Duodenal mucosa (tissue), 2 donors: ENCODE data around the gene DOHH.

Source experiments
- H3K27ac ChIP-seq: one replicate; pipeline ENCODE4 v1.7.0; 2013; ENCODE audit warnings: low read depth, low read length
- H3K27me3 ChIP-seq, 2 donors: one replicate each; pipeline ENCODE4 v1.7.0; 2013; ENCODE audit warnings: low read length in 2 of 2, control low read depth in 1 of 2; ENCODE audit not compliant: insufficient read depth in 2 of 2, control insufficient read depth in 1 of 2
- H3K36me3 ChIP-seq, 2 donors: one replicate each; pipeline ENCODE4 v1.7.0; 2013; ENCODE audit warnings: low read length in 2 of 2, control low read depth in 1 of 2; ENCODE audit not compliant: insufficient read depth in 2 of 2, control insufficient read depth in 1 of 2
- H3K4me1 ChIP-seq, 2 donors: one replicate each; pipeline ENCODE4 v1.7.0; 2013; ENCODE audit warnings: low read length in 2 of 2, control low read depth in 1 of 2; ENCODE audit not compliant: insufficient read depth in 2 of 2, control insufficient read depth in 1 of 2
- H3K4me3 ChIP-seq, 2 donors: one replicate each; pipeline ENCODE4 v1.7.0; 2013; ENCODE audit warnings: low read length in 2 of 2, low read depth in 1 of 2
- H3K9ac ChIP-seq, 2 donors: one replicate each; pipeline ENCODE4 v1.7.0; 2013; ENCODE audit warnings: low read length in 2 of 2, low read depth in 1 of 2
- H3K9me3 ChIP-seq, 2 donors: one replicate each; pipeline ENCODE4 v1.7.0; 2013; ENCODE audit warnings: low read length in 2 of 2, control low read depth in 1 of 2; ENCODE audit not compliant: control insufficient read depth in 1 of 2

DOHH gene

DNA sequence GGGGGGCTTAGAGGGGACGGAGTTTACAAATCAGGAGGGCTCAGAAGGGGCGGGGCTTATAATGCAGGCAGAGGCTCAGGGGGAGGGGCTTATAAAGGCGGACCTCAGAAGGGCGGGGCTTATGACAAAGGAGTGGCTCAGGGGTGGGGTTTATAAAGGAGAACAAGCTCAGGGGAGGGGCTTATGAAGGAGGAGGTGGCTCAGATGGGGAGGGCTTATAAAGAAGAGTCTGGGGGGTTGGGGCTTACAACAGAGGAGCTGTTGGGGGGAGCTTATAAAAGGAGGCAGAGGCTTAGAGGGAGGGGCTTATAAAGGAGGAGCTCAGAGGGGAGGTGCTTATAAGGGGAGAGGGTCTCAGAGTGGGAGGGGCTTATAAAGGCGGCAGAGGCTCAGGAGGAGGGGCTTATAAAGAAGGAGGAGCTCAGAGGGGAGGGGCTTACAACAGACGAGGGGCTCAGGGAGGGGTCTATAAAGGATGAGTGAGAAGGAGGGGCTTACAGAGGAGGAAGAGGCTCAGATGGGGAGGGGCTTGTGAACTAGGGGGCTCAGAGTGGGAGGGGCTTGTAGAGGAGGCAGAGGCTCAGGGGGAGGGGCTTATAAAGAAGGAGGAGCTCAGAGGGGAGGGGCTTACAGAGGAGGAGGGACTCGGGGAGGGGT is 21.2 kb downstream of the DOHH start:
- H3K36me3 ChIP-seq = peaks cover 8 to 36% of the 10 kb centered on the region in 2 donors
- peaks cover 26 to 41% of the 10 kb centered on the region in 2 donors for H3K4me1 ChIP-seq
- peak overlapping the region; percentile 37 to 40 for H3K4me3 ChIP-seq
- H3K27ac ChIP-seq = peak overlapping the region; percentile 20
- H3K27me3 ChIP-seq = no peaks in the 10 kb centered on the region
- H3K9me3 ChIP-seq = no peaks in the 10 kb centered on the region
- no peak overlapping the region for H3K9ac ChIP-seq

DNA sequence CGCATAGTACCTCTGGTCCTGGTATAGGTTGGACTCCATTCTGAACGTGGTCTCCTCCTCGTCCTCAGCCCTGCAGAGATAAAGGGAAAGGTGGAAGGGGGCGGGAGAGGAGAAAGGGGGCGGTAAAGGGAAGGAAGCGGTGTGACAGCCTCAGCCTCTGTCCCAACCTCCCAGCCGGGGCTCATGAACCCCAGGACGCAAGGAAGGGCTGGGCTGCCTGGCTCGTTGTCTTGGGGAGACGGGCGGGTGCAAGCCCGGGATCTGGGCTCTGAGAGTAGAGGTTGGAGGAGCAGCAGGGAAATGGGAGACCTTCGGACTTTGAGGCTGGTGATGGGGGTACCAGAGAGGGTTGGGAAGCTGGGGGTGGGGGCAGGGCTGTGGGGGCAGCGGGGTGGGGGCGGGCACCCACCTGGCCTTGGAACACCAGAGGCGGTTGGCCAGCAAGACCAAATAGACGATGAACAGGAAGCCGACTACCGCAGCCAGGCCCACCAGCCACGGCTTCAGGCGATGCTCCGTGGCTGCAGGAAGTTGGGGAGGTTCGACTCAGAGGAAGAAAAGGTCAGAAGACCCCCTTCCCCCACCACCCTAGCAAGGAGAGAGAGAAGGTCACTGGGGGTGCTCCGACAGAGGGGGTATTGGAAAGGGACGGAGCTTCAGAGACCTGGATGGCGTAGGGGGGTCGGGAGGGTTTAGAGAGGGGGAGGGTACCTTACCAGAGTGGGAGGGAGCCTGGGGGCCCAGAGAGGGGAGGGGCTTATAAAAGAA is 21.9 kb downstream of the DOHH start:
- no peak overlapping the region for H3K27ac ChIP-seq

DNA sequence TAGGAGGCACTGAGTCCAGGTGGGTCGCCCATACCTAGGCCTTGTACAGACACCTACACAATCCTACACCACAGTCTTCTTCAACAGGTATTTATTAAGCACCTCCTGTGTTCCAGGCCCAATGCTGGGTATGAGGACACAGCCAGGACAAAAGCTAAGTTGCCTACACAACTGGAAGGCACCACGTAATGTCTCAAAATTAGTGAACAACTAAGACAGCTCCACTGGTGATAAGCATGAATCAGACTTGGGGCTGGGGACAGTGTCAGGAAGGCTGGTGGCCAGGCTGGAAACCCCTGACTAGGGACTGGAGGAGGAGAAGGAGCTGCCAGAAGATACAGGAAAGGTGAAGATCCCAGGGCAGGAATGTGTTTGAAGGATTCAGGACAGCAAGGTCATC is 22.5 kb downstream of the DOHH start:
- no peak overlapping the region for H3K4me3 ChIP-seq
- H3K9me3 ChIP-seq = no peaks in the 10 kb centered on the region
- H3K27me3 ChIP-seq = no peaks in the 10 kb centered on the region
- H3K36me3 ChIP-seq = peaks cover 8 to 37% of the 10 kb centered on the region in 2 donors
- H3K9ac ChIP-seq = no peak overlapping the region
- no peak overlapping the region for H3K27ac ChIP-seq
- peaks cover 33 to 50% of the 10 kb centered on the region in 2 donors for H3K4me1 ChIP-seq

More for the DNA sequence above, 21.9 kb downstream of the DOHH start:
- no peaks in the 10 kb centered on the region for H3K27me3 ChIP-seq
- no peak overlapping the region for H3K9ac ChIP-seq
- peak overlapping the region; percentile 28 to 40 for H3K4me3 ChIP-seq
- H3K36me3 ChIP-seq = peaks cover 8 to 37% of the 10 kb centered on the region in 2 donors
- H3K9me3 ChIP-seq = no peaks in the 10 kb centered on the region
- H3K4me1 ChIP-seq = peaks cover 33 to 46% of the 10 kb centered on the region in 2 donors

DNA sequence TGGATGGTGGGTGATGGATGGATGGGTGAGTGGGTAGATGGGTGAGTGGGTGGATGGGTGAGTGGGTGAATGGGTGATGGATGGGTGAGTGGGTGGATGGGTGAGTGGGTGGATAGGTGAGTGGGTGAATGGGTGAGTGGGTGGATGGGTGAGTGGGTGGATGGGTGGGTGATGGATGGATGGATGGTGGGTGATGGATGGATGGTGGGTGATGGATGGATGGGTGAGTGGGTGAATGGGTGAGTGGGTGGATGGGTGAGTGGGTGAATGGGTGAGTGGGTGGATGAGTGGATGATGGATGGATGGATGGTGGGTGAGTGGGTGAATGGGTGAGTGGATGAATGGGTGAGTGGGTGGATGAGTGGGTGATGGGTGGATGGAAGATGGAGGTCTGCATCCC is 23.0 kb downstream of the DOHH start:
- peaks cover 31 to 53% of the 10 kb centered on the region in 2 donors for H3K4me1 ChIP-seq
- H3K36me3 ChIP-seq = peaks cover 8 to 37% of the 10 kb centered on the region in 2 donors
- H3K9ac ChIP-seq = no peak overlapping the region

DNA sequence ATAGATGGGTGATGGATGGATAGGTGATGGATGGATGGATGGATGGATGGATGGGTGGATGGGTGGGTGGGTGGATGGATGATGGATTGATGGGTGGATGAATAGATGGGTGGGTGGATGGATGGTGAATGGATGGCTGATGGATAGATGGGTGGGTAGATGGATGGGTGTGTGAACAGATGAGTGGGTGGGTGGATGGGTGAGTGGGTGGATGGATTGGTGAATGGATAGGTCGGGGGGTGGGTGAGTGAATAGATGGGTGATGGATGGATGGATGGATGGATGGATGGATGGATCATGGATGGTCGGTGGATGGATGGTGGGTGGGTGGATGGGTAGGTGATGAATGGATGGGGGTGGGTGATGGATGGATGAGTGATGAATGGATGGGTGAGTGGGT is 23.6 kb downstream of the DOHH start:
- Histone ChIP-seq H3K27ac (no peak overlapping the region), H3K9ac (no peak overlapping the region), H3K4me3 (no peak overlapping the region), H3K4me1 (peaks cover 24 to 53% of the 10 kb centered on the region in 2 donors), H3K9me3 (no peaks in the 10 kb centered on the region), H3K36me3 (peaks cover 8 to 37% of the 10 kb centered on the region in 2 donors), H3K27me3 (no peaks in the 10 kb centered on the region)

More for the DNA sequence above, 23.0 kb downstream of the DOHH start:
- no peaks in the 10 kb centered on the region for H3K9me3 ChIP-seq
- H3K27ac ChIP-seq = no peak overlapping the region
- H3K4me3 ChIP-seq = no peak overlapping the region
- no peaks in the 10 kb centered on the region for H3K27me3 ChIP-seq

DNA sequence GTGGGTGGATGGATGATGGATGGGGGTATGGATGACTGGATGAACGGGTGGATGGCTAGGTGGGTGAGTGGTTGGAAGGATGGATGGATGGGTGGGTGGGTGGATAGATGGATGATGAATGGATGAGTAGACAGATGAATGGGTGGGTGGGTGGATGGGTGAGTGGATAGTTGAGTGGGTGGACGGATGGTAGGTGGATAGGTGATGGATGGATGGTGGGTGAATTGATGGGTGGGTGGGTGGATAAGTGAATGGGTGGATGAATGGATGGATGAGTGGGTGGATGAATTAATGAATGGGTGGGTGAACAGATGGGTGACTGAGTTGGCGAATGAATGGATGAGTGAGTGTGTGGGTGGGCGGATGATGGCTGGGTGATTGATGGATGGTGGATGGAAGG is 25.0 kb downstream of the DOHH start:
- H3K9ac ChIP-seq = no peak overlapping the region
- H3K27me3 ChIP-seq = no peaks in the 10 kb centered on the region
- H3K4me3 ChIP-seq = no peak overlapping the region
- peaks cover 8 to 37% of the 10 kb centered on the region in 2 donors for H3K36me3 ChIP-seq
- H3K27ac ChIP-seq = no peak overlapping the region
- H3K4me1 ChIP-seq = peaks cover 17 to 45% of the 10 kb centered on the region in 2 donors
- no peaks in the 10 kb centered on the region for H3K9me3 ChIP-seq

DNA sequence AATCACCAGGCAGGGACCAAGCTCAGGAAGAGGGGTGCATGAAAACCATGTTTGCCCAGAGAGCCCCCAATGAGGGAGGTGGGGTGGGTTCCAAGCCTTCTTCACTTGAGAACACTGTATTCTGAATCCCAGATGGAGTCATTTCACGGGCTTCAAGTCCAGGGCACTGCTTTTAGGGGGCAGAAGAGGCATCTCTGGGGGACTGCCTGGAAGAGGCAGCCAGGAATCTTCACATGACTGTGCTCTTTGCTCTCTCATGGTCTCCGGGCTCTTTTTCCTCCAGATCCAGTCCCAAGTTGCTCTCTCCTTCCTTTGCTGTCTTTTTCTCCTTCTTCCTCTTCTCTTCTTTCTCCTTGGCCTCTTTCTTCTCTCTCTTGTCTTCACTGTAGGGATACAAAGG is 25.9 kb downstream of the DOHH start:
- peaks cover 17 to 45% of the 10 kb centered on the region in 2 donors for H3K4me1 ChIP-seq
- H3K9me3 ChIP-seq = no peaks in the 10 kb centered on the region
- H3K27me3 ChIP-seq = no peaks in the 10 kb centered on the region
- H3K9ac ChIP-seq = peak overlapping the region in 1 of 2 donors; percentile 51
- peaks cover 8 to 37% of the 10 kb centered on the region in 2 donors for H3K36me3 ChIP-seq
- H3K4me3 ChIP-seq = peak overlapping the region; percentile 43 to 46
- H3K27ac ChIP-seq = no peak overlapping the region

DNA sequence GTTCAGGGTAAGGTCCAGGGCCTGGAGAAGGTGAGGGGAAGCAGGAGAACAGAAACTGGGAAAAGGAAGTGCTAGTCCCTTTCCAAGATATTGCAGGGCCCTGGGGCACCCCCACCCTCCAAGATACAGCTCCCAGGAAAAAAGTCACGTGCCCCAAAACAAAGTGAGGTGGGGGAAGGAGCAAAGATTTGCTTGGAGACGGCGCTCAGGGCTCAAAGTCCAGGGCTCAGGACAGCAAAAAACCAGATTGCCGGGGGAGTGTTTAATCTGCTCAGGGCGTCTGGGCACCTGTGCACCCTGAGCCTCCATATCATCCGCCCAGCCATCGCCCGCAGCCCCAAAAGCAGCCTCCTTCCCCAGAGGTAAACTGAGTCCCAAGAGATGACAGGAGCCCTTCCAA is 26.5 kb downstream of the DOHH start:
- H3K9ac ChIP-seq = peak overlapping the region in 1 of 2 donors; percentile 51
- peak overlapping the region; percentile 43 to 46 for H3K4me3 ChIP-seq
- H3K4me1 ChIP-seq = peaks cover 17 to 40% of the 10 kb centered on the region in 2 donors
- H3K27ac ChIP-seq = no peak overlapping the region
- H3K27me3 ChIP-seq = no peaks in the 10 kb centered on the region
- no peaks in the 10 kb centered on the region for H3K9me3 ChIP-seq
- peaks cover 8 to 37% of the 10 kb centered on the region in 2 donors for H3K36me3 ChIP-seq

DNA sequence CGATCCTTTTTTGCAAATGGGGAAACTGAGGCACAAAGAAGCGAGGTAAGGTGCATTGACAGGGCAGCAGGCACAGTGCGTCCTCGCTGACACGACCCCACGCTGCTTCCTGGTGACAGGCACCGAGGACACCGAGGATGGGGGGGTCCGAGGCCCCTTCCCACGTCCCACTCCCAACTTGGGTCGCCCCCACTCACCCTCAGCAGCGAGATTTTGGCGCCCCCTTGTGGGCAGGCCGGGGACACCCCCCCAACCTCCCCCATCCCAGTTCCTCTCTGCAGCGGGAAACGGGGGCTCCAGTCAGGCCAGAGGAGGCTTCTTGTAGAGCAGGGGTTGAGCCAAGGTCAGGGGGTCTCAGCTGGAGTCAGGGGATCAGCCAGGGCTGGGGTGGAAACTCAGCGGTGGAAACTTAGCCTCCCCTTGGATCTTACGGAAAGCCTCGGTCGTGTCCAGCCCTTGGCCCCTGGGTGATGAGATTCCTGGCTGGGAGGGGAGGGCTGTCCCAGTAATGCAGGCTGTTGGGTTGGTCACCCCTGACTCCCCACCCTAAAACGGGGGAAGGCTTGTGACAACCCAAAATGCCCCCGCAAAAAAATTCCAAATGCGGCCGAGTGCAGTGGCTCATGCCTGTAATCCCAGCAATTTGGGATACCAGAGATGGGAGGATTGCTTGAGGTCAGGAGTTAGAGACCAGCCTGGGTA is 28.4 kb downstream of the DOHH start:
- peaks cover 0 to 3% of the 10 kb centered on the region in 2 donors for H3K9me3 ChIP-seq
- peaks cover 8 to 25% of the 10 kb centered on the region in 2 donors for H3K36me3 ChIP-seq
- peaks cover 17 to 37% of the 10 kb centered on the region in 2 donors for H3K4me1 ChIP-seq
- H3K4me3 ChIP-seq = no peak overlapping the region
- no peaks in the 10 kb centered on the region for H3K27me3 ChIP-seq
- no peak overlapping the region for H3K9ac ChIP-seq
- H3K27ac ChIP-seq = no peak overlapping the region
